ENCODE data around the gene TFDP2.

DNA sequence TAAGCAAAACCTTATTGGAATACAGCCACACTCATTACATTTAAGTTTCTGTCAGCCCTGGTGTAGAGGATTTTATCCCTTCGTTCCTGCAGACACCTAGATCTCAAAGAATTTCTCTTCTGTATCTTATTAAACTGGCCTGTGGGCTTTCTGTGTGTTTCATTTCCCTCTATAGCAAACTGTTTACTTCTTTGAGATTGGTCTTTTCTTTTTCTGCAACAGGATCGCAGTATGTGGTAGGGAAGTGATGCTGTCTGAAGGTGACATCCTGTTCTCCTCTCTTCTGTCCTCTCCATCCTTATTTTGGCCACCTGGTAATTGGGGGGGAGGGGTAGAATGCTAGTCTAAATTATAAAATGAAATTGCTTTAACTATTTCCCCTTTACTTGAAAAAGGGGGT lies 247.4 kb downstream of the TFDP2 start:
- TF ChIP-seq, protein P1, sequence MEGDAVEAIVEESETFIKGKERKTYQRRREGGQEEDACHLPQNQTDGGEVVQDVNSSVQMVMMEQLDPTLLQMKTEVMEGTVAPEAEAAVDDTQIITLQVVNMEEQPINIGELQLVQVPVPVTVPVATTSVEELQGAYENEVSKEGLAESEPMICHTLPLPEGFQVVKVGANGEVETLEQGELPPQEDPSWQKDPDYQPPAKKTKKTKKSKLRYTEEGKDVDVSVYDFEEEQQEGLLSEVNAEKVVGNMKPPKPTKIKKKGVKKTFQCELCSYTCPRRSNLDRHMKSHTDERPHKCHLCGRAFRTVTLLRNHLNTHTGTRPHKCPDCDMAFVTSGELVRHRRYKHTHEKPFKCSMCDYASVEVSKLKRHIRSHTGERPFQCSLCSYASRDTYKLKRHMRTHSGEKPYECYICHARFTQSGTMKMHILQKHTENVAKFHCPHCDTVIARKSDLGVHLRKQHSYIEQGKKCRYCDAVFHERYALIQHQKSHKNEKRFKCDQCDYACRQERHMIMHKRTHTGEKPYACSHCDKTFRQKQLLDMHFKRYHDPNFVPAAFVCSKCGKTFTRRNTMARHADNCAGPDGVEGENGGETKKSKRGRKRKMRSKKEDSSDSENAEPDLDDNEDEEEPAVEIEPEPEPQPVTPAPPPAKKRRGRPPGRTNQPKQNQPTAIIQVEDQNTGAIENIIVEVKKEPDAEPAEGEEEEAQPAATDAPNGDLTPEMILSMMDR (IDR thresholded peaks at IDR 0.05; ENCODE audit: low read depth, low read length) = no peak
- TF ChIP-seq EZH2phosphoT487 (IDR thresholded peaks at IDR 0.05; ENCODE audit: low read depth) = no peak

All from OCI-LY3 (cell line).